Endothelial cell (in vitro differentiated cells): ENCODE results near the gene FNIP2. TPM values are rescaled to one million over a fixed set of nuclear protein-coding genes. Genes with fewer than 3 reads are reported as not detected.
"Not testable (repeated sequence)": the region's sequence is repeated elsewhere in the genome, so short reads cannot be mapped to it uniquely, and the experiment has no call there.

Experiments
- DNase-seq: peaks from one replicate; pipeline ENCODE4 v3.0.0; 2021; ENCODE audit warnings: low spot score
- H3K27ac Mint-ChIP-seq: one replicate; pipeline ENCODE4 v1.8.0; 2021; ENCODE audit warnings: mixed read lengths, inconsistent platforms; ENCODE audit not compliant: unreplicated experiment
- H3K27me3 Mint-ChIP-seq: one replicate; pipeline ENCODE4 v1.8.0; 2021; ENCODE audit warnings: mild to moderate bottlenecking, moderate library complexity, mixed read lengths, inconsistent platforms; ENCODE audit not compliant: unreplicated experiment
- H3K36me3 Mint-ChIP-seq: one replicate; pipeline ENCODE4 v1.8.0; 2021; ENCODE audit warnings: mild to moderate bottlenecking, low read depth, mixed read lengths, inconsistent platforms; ENCODE audit not compliant: unreplicated experiment
- H3K4me1 Mint-ChIP-seq: one replicate; pipeline ENCODE4 v1.8.0; 2021; ENCODE audit warnings: mild to moderate bottlenecking, mixed read lengths, inconsistent platforms; ENCODE audit not compliant: unreplicated experiment
- H3K4me3 Mint-ChIP-seq: one replicate; pipeline ENCODE4 v1.8.0; 2021; ENCODE audit warnings: mild to moderate bottlenecking, mixed read lengths, inconsistent platforms; ENCODE audit not compliant: unreplicated experiment
- H3K9me3 Mint-ChIP-seq: one replicate; pipeline ENCODE4 v1.8.0; 2021; ENCODE audit warnings: mixed read lengths, inconsistent platforms; ENCODE audit not compliant: unreplicated experiment
- total RNA-seq: library from RNA; stranded (reverse); fragmentation: NEBNext Ultra II Directional; extraction: Animal tissue kit (Norgen Biotek cat#: 25700); gene quantifications from one replicate; pipeline ENCODE4 v1.2.1, GENCODE V29; 2021; ENCODE audit not compliant: unreplicated experiment
- TF ChIP-seq, protein P1 (sequence below): fragments of 200-600 bp; sonication (generic); IDR thresholded peaks from one replicate; pipeline ENCODE4 v1.5.0; 2021; ENCODE audit warnings: antibody characterized with exemption; ENCODE audit not compliant: unreplicated experiment

FNIP2 gene
- total RNA-seq, 1 donor from 2014 or later, result 34.3 TPM

DNA sequence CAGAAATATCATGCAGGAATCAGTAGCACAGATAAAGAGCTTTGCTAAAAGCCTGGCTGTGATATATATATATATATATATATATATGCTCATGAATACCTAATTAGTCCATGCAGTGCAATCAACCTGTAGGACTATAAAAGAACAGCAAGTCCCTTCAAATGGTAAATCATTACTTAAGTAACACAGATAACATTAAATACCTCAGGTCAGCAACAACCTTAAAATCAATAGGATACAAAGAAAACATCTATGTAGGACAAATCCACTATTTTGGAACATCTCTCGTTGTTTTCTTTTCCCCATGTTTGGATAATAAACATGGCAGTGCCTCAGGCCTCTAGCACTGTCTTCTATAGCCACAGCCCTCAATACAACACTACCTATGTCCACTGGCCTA, 106.6 kb downstream of the FNIP2 start:
- DNase-seq, result no peak
- Mint-ChIP-seq H3K36me3 (peaks cover 18% of the 10 kb centered on the region), H3K27me3 (peaks cover 5% of the 10 kb centered on the region)

DNA sequence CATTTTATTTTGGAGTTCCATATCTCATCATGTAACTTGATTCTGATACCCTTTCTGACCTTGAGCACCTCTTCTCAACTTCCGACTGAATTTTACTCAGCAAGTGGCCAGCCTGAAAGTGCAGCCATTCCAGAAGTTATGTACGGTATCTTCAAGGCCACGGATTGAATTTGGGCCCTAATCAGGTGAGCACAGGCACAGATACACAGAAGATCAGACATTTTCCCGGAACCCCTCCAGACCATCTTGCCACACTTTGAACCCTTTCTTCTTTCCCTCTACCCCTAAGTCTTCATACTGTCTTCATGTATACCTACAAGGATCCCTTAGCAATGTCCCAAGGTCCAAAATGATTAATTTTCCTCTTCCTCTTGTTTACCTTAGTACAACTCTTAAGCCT, 108.2 kb downstream of the FNIP2 start:
- H3K4me1 Mint-ChIP-seq, result no peaks in the 10 kb centered on the region
- H3K4me3 Mint-ChIP-seq, result no peak overlapping the region
- TF ChIP-seq, protein P1, sequence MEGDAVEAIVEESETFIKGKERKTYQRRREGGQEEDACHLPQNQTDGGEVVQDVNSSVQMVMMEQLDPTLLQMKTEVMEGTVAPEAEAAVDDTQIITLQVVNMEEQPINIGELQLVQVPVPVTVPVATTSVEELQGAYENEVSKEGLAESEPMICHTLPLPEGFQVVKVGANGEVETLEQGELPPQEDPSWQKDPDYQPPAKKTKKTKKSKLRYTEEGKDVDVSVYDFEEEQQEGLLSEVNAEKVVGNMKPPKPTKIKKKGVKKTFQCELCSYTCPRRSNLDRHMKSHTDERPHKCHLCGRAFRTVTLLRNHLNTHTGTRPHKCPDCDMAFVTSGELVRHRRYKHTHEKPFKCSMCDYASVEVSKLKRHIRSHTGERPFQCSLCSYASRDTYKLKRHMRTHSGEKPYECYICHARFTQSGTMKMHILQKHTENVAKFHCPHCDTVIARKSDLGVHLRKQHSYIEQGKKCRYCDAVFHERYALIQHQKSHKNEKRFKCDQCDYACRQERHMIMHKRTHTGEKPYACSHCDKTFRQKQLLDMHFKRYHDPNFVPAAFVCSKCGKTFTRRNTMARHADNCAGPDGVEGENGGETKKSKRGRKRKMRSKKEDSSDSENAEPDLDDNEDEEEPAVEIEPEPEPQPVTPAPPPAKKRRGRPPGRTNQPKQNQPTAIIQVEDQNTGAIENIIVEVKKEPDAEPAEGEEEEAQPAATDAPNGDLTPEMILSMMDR, result no peak
- no peak overlapping the region for H3K27ac Mint-ChIP-seq
- DNase-seq, result no peak
- H3K9me3 Mint-ChIP-seq, result no peaks in the 10 kb centered on the region
- H3K27me3 Mint-ChIP-seq, result peaks cover 7% of the 10 kb centered on the region
- H3K36me3 Mint-ChIP-seq, result peaks cover 18% of the 10 kb centered on the region

More for the DNA sequence above, 106.6 kb downstream of the FNIP2 start:
- Mint-ChIP-seq H3K9me3 (no peaks in the 10 kb centered on the region), H3K4me3 (no peak overlapping the region), H3K4me1 (peaks cover 4% of the 10 kb centered on the region), H3K27ac (no peak overlapping the region)
- TF ChIP-seq, protein P1, result no peak

DNA sequence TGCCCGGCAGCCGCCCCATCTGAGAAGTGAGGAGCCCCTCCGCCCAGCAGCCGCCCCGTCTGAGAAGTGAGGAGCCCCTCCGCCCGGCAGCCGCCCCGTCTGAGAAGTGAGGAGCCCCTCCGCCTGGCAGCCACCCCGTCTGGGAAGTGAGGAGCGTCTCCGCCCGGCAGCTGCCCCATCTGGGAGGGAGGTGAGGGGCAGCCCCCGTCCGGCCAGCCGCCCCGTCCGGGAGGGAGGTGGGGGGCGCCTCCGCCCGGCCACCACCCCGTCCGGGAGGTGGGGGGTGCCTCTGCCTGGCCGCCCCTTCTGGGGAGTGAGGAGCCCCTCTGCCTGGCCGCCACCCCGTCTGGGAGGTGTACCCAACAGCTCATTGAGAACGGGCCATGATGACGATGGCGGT, 113.3 kb downstream of the FNIP2 start:
- not testable (repeated sequence) for H3K27me3 Mint-ChIP-seq, H3K4me1 Mint-ChIP-seq, H3K9me3 Mint-ChIP-seq, H3K27ac Mint-ChIP-seq, H3K4me3 Mint-ChIP-seq, DNase-seq
- peaks cover 30% of the 10 kb centered on the region for H3K36me3 Mint-ChIP-seq

DNA sequence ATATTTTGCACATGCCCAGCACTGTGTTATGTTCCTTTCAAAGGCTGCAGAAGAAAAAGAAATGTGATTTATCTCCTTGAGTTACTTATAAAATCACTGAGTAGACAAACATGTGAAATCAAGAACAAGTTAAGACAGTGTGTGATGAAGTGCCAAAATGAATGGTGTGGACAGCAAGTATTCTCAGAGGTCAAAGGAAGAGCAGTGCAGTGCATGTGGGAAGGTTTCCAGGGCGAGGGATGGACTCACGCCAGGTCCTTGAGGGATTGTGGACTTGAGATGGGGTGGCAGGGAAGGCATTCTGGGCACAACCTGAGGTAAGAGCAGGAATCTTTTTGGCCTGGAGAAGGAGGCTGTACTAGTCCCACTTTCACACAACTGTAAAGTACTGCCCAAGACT, 115.5 kb downstream of the FNIP2 start:
- TF ChIP-seq, protein P1, result no peak
- Mint-ChIP-seq H3K27ac (no peak overlapping the region), H3K4me1 (no peaks in the 10 kb centered on the region), H3K4me3 (no peak overlapping the region), H3K27me3 (peaks cover 5% of the 10 kb centered on the region), H3K9me3 (no peaks in the 10 kb centered on the region), H3K36me3 (peaks cover 20% of the 10 kb centered on the region)
- DNase-seq, result no peak

DNA sequence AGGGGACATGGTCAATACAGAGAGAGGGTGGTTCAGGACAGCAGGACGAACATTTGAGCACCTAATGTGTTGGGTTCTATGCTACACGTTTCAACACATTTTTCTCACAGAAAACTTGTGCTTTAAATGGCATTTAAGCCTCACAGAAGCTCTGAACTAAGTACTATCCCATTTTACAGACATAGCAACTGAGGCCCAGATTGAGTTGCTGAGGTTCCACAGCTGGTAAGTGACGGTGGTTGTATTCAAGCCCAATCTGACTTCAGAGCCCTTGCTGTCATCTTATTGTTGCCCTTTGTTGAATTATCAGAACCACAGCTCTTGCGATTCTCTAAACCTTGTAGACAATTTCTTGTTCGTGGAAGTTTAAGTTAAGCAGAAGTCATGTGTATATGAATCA, 116.7 kb downstream of the FNIP2 start:
- DNase-seq, result no peak
- Mint-ChIP-seq H3K4me1 (no peaks in the 10 kb centered on the region), H3K36me3 (peaks cover 12% of the 10 kb centered on the region), H3K27me3 (peaks cover 2% of the 10 kb centered on the region), H3K27ac (no peak overlapping the region), H3K4me3 (no peak overlapping the region), H3K9me3 (no peaks in the 10 kb centered on the region)
- TF ChIP-seq, protein P1, result no peak

DNA sequence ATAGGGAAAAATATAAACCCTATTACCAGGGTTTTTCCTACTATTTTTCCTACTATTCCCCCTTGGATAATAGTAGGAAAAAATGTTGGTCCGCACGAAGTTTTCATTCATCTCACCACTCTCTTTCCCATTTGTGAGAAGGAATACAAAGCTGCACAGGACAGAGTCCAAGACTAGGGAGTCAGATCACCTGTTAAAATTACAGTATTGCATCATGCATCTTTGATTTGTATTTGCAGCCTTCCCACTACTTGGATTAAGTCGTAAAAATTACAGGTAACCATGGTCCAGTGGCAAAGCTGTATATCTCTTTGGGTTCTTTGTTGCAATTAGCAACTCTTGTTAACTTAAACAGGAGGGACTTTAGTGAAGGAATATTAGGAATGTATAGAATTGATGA, 121.5 kb downstream of the FNIP2 start:
- H3K27me3 Mint-ChIP-seq, result no peaks in the 10 kb centered on the region
- H3K4me3 Mint-ChIP-seq, result no peak overlapping the region

More for the DNA sequence above, 121.5 kb downstream of the FNIP2 start:
- DNase-seq, result no peak
- Mint-ChIP-seq H3K27ac (no peak overlapping the region), H3K36me3 (peaks cover 3% of the 10 kb centered on the region), H3K4me1 (no peaks in the 10 kb centered on the region), H3K9me3 (no peaks in the 10 kb centered on the region)
- TF ChIP-seq, protein P1, result no peak
